ENCODE results near the gene PTER. TPM values are rescaled to one million over a fixed set of nuclear protein-coding genes. Genes with fewer than 3 reads are reported as not detected.

PTER gene
- total and polyA plus RNA-seq, 2 of the 4 experiments (the other 2 are of a cell fraction): 1.9 to 5.0 TPM

- H3K14ac ChIP-seq (replicated peaks; ENCODE audit: low read depth, low read length): no peak overlapping the region
- no peak overlapping the region for H4K91ac ChIP-seq (ENCODE audit: insufficient read depth, low read depth, low read length)
- no peak overlapping the region for H4K8ac ChIP-seq (ENCODE audit: low read depth in 2 of 2, low read length in 2 of 2)
- no peak overlapping the region for H3K4ac ChIP-seq (ENCODE audit: low read depth, low read length)
- TF ChIP-seq CTCF (conservative IDR thresholded peaks at IDR 0.05; ENCODE audit: low read depth, low read length) (0 out of 2 replicates have a peak, but pooled peaks have one; percentile 16), MAZ (IDR thresholded peaks at IDR 0.05; ENCODE audit: borderline replicate concordance, low read depth, low read length) (no peak), CHD1 (IDR thresholded peaks at IDR 0.05; ENCODE audit: low read depth, low read length) (no peak)
- no peak overlapping the region for H3K4me3 ChIP-seq (ENCODE audit: insufficient read depth, low read depth, low read length)
- no peak overlapping the region for H3K56ac ChIP-seq (ENCODE audit: extremely low read depth, insufficient read depth, low read length)
- ChIA-PET CTCF (no interaction called here), POLR2A (ENCODE audit: unreplicated experiment) (no interaction called here)
- no peaks in the 10 kb centered on the region for H3K9me3 ChIP-seq (ENCODE audit: control insufficient read depth, insufficient read depth, low read length)
- H2BK20ac ChIP-seq (ENCODE audit: low read depth, low read length): no peak overlapping the region
- no peak overlapping the region for H3K9ac ChIP-seq (ENCODE audit: low read depth, low read length)
- H3K23ac ChIP-seq (ENCODE audit: low read depth, low read length): no peak overlapping the region
- intact Hi-C loops (cut with micrococcal nuclease): no loop called here
- H2BK15ac ChIP-seq (ENCODE audit: low read depth, low read length): no peak overlapping the region
- no peak overlapping the region for H2BK5ac ChIP-seq (ENCODE audit: low read depth, low read length, poor library complexity, severe bottlenecking)
- H3K18ac ChIP-seq (ENCODE audit: low read depth, low read length): no peak overlapping the region
- no peaks in the 10 kb centered on the region for H4K20me1 ChIP-seq (ENCODE audit: insufficient read depth, low read length)
- ATAC-seq (ENCODE audit: low read depth) (no peak), DNase-seq (no peak)
- H3K79me1 ChIP-seq (ENCODE audit: low read depth in 1 of 2, low read length in 2 of 2): no peaks in the 10 kb centered on the region
- H3K9me1 ChIP-seq (ENCODE audit: insufficient read depth, low read length): no peaks in the 10 kb centered on the region
- H2AFZ ChIP-seq (replicated peaks; ENCODE audit: low read length, poor library complexity): no peak overlapping the region
- no peak overlapping the region for H3K27ac ChIP-seq (ENCODE audit: insufficient read depth, low read length)
- H2AK9ac ChIP-seq (replicated peaks; ENCODE audit: low read depth, low read length, poor library complexity): no peak overlapping the region
- no peak overlapping the region for H4K5ac ChIP-seq (ENCODE audit: low read depth, low read length)
- no peak overlapping the region for H2BK120ac ChIP-seq (ENCODE audit: low read depth, low read length)
- no peak overlapping the region for H3K4me2 ChIP-seq (ENCODE audit: low read depth, low read length)
- no TSS peak for BruUV-seq (replicated peaks)
- dilution Hi-C loops (cut with HindIII; ENCODE audit: low sequenced_read_pairs, unreplicated experiment): no loop called here
- H3K27me3 ChIP-seq (ENCODE audit: control insufficient read depth, insufficient read depth, low read length): peaks cover 42% of the 10 kb centered on the region
- no peaks in the 10 kb centered on the region for H3K36me3 ChIP-seq (ENCODE audit: control insufficient read depth, insufficient read depth, low read length)
- no peaks in the 10 kb centered on the region for H3K4me1 ChIP-seq (ENCODE audit: control insufficient read depth, insufficient read depth, low read length)
- WGBS, 2 experiments (ENCODE audit: extremely low coverage in 2 of 2, insufficient read length in 1 of 2): no CpG with 5 or more reads among the region's 4 CpGs
- in situ Hi-C loops (cut with MboI; ENCODE audit: low sequenced_read_pairs): no loop called here
- no peak overlapping the region for H2AK5ac ChIP-seq (ENCODE audit: low read depth, low read length)
Observed at GRCh38 chr10:16518822-16519221, 82.0 kb downstream of the PTER start.
